ENCODE data around the gene RTKN.

The RTKN gene

GRCh38 chr2:74375838-74376237, 65.9 kb downstream of the RTKN start:
- DNase-seq = no peak
